Jurkat, Clone E6-1 (cell line): ENCODE results near the gene KLHL29. TPM values are rescaled to one million over a fixed set of nuclear protein-coding genes. Genes with fewer than 3 reads are reported as not detected.
"Not testable (repeated sequence)": the region's sequence is repeated elsewhere in the genome, so short reads cannot be mapped to it uniquely, and the experiment has no call there.

Experiments
- DNase-seq: peaks from one replicate; pipeline ENCODE4 v3.0.0-alpha.2; 2011; ENCODE audit warnings: low read depth, low spot score
- H3K4me3 ChIP-seq: 2 replicates; pipeline ENCODE4 v1.5.1; 2011; ENCODE audit warnings: mild to moderate bottlenecking, low read length, control low read depth, moderate library complexity
- polyA plus RNA-seq: library from polyadenylated mRNA; unstranded; fragments of >200 nt; gene quantifications from one replicate; pipeline ENCODE4 v1.2.1, GENCODE V29; 2012; ENCODE audit warnings: missing spikeins; ENCODE audit not compliant: insufficient read length, insufficient read depth

KLHL29 gene
- 3.5 TPM for polyA plus RNA-seq

DNA sequence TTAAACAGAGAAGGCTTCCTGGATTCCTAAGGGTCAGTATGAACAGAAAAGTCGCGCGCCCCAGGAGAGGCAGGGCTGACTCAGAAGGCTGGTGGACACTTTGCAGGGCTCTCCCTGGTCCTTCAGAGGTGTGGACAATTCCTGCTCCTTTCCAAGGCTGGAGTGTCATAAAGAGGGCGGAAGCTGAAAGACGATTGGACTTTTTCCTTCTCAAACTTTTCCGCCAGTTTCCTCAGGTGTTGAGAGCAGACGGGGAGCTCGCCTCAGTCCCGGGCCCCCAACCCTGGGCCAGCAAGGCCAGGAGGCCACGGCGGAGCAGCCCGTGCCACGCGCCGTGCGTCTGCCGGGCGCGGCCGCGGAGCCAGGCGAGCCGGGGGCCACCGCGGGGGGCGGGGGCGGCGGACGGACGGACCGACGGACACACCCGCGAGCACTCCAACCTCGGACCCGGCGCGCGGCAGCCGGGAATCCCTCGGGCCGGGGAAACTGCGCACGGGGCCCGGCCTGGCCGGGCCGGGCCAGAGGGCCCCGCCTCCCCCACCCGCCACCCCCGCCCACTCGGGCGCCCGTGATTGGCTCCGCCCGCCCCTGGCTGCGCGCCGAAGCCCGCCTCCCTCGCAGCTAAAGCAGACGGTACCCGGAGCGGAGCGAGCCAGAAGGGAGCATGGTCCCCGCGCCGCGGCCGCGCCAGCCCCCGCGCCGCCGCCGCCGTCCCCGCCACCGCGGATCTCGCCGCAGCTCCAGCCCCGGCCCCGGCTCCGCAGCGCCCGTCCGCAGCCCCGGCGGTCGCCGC lies at the start of gene KLHL29:
Gene KLHL29 (plus strand): TSS at position 629 of the 793 bp plus-strand sequence. CDS start 177,018 bp downstream, outside the sequence.
- DNase-seq: no peak
- H3K4me3 ChIP-seq: peak within 1 kb of the TSS; percentile 55

DNA sequence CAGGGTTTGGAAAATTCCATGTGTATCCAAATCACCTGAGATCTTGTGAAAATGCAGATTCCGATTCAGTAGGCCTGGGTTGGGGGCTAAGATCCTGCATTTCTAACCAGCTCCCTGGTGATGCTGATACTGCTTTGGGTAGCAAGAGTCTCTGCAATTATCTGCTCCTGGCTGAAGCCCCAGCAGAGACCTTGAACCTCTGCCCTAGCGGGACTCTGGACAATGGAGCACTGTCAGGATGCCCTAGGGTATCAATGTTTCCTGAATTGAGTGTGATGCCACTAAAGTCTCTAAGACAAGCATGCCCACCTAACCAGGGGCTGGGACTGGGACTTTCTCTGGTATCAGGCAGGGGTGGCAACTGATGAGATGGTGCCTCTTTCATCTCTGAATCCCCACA lies 49.4 kb upstream of the KLHL29 start:
- DNase-seq: no peak
- H3K4me3 ChIP-seq: no peak overlapping the region

DNA sequence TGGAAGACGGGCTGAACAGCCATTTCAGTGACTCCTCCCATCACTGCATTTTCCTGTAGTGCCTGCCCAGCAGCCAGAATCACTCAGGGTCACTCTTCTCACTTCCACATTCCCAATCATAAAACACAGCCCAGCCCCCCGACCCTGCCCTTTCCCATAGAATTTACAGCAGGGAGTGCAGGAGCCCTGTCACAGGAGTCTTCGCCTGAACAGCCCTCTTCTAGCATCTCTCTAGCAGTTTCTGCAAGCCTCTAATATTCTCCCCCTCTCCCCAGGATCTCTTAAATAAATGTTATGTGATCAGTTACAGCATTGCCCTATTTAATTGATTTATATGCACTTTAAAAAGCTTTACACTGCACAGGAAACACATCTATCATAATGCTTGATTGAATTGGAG lies 42.9 kb upstream of the KLHL29 start:
- no peak overlapping the region for H3K4me3 ChIP-seq
- no peak for DNase-seq

DNA sequence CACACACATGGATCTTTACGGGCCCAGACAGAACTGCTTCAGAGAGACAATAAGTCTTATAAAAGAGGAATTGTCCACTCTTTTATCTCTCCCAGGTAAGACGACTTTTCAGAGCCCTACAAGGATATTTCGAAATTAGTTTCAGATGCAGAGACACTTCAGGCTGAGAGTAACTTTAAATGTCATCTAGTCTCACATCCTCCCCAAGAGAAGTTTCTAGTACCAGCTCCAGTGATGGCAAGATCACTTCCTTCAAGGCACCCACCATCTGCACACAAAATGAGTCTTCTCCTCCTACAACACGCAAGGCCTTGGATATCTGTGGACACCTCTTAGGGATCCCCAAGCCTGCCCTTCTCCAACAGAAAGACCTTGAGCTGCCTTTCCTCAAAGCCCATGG lies 39.0 kb upstream of the KLHL29 start:
- no peak overlapping the region for H3K4me3 ChIP-seq
- DNase-seq: no peak

DNA sequence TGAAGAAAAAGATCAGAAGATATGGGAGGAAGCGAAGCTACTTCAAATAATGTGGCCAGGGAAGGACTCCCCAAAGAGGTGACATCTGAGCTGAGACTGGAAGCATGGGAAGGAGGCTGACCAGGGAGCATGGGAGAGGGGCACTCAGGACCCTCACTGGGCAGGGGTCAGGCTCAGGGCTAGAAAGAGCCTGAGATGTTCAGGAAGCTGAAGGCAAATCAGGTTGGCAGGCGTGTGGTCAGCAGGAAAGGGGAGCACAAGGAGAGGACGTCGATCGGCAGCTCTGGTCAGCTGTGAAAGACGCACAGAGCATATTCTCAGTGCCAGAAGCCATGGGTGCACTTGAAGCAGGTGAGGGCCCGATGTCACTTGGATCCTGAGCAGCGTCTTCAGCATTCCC lies 38.2 kb upstream of the KLHL29 start:
- no peak overlapping the region for H3K4me3 ChIP-seq
- no peak for DNase-seq

DNA sequence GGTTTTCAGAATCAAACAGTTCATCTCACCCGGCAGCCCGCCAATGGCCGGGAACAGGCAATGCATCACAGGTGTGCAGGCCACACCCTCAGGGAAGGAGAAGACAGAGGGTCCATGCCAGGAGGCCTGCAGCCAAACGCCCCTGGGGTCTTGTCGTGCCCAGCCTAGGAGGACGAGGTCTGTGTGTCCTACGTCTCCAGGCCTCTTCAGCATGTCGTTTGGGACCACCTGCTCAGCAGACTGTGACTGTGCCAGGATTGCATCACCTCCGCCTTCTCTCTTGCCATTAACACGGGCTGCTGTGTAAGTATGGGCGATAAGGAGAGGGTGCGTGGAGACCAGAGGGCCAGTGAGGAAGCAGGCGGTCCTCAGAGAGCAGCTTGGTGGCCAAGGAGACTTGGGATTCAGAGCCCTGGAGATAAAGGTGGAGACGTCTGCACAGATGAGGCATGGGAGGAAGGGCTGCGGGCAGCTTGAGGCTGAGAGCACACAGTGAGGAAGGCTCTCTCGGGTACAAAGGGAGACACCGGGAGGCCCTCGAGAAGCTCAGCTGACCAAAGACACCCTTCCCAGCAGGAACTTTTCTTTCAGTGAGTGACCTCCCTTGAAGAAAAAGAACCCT lies 37.4 kb upstream of the KLHL29 start:
- DNase-seq: no peak
- no peak overlapping the region for H3K4me3 ChIP-seq

DNA sequence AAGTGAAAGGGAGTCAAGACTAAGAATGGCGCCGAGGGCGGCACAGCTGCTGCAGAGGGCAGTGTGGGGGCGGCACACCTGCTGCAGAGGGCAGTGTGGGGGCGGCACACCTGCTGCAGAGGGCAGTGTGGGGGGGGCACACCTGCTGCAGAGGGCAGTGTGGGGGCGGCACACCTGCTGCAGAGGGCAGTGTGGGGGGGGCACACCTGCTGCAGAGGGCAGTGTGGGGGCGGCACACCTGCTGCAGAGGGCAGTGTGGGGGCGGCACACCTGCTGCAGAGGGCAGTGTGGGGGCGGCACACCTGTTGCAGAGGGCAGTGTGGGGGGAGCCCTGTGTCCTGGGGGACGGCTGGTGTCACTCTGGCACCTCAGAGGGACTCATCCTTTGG lies 36.9 kb upstream of the KLHL29 start:
- not testable (repeated sequence) for DNase-seq, H3K4me3 ChIP-seq

DNA sequence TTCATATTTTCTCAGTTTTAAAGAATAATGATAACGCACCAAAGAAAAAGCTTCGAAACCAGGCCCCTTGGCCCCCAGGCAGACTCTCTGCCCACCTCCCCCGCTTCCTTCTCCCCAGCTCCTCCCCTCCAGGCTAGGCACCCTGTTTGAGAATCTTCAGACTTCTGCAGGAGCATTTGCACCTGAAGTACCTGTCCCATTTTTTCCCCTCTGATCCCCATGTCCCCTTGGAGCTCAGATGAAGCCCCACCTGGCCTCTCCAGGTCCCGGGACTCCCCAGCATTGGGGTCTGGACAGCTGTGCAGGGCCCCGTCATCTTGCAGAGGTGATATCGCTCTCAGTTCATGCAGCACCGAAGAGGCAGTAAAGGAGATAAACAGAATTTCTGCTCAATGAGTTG lies 35.5 kb upstream of the KLHL29 start:
- no peak overlapping the region for H3K4me3 ChIP-seq
- DNase-seq: no peak

DNA sequence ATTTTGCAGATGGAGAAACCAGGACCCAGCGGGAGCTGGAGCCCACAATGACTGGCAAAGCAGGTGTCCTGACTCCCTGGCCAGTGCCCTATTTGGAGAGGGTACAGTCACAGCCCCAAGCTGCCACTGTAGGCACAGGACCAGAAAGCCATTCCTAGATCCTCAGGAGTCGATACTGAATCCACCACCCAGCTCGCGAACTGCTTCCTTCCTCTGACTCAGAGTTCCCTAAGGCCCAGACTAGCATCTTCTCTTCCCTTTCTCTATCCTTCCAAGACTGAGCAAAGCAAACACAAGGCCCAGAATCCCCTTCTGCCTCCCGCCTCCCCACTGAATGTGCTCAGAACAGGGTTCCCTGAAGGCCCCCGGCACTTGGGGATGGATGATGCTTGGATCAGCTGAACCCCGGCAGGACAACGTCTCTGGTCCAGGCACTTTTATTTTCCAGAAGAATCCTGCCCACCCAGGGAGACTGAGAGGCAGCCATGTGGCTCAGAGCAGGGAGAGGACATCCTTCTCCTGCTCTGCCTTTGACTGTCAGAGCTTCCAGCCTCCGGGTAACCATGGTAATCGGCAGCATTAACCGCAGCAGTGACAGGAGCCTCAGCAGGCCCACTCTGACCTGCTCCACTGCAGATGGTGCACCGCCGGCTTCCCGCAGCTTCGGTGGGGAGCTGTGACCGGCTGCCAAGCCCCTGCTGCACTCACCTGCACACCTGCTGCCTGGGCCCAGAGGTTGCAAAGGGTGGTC lies 34.8 kb upstream of the KLHL29 start:
- no peak overlapping the region for H3K4me3 ChIP-seq
- DNase-seq: peak; percentile 33

DNA sequence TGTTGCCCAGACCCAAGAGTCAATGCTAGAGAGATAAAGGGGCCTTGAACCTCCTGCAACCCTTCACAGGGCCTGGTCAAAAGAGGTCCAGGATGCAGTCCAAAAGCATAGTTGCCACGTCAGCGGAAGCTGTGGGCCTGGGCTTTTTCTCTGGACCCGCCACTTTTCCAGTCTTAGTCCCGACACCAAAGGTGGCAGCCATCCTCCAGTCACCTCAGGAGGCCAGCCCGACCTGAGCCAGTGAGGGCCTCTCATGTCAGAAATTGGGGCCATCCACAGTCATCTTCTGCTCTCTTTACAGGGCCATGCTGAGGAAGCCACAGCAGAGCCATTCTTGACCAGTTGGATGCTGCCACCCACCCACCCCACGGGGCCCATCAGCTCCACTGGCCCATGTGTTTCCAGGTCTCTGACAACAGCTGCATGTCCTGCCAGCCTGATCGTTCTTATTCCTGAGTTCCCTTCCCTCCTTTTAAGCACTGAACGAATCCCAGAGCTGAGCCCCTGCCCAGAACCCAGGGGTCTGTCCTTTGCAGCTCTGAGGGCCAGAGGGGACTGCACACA lies 34.1 kb upstream of the KLHL29 start:
- no peak for DNase-seq
- H3K4me3 ChIP-seq: peak overlapping the region; percentile 5; the same call in 1 of the 2 replicates

DNA sequence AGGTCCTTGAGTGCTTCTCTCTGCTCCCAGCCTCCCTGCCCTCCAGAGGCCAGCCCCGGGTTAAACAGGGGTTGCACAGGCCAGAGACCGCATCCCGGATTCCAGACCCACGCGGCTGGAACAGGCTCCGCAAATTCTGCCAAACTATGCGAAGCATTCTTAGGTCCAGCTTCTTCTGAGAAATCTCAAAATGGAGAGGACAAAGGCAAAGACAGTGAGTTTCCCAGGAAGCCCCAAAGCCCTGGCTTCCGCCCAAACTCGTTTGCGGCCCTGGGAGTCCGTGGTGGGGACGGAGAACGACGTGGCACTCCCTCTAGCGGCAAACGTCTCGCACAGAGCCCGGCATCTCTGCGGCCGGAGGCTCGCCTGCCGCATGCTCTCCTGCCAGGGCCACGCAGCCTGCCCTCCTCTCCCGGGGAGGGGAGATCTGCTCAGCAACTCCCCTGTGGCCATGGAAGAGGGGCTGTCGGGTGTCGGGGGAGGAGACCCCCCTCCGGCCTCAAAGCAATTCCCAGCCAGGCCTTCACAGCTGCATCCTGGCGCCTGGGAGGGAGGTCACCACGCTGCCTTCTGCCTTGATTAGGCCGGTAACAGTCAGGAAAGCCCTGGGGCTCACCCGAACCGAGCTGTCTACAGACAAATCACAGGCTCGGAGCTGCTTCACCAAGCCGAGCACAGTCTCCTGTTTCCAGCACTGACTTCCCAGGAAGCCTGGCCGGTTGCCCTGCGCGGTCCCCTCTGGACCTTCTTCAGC lies 33.4 kb upstream of the KLHL29 start:
- H3K4me3 ChIP-seq: peak overlapping the region; percentile 5; the same call in 1 of the 2 replicates
- peak; percentile 53 for DNase-seq

DNA sequence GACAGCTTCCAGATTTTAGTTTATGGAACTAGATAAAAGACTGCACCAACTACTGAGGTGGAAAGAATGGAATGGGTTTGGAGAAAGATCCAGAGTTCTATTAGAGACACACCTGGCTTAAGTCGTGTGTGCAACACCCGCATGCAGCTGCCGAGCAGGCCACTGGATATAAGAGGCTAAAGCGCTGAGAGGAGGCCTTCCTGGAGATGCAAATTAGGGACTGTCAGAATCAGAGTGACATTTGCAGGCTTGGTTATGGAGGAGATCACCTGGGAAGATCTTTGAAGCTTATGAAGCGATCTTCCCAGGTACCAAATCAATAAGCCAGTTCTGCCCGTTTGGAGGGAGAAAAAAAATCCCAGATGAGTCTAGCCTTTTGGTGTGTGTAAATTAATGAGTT lies 30.4 kb upstream of the KLHL29 start:
- no peak overlapping the region for H3K4me3 ChIP-seq
- no peak for DNase-seq

DNA sequence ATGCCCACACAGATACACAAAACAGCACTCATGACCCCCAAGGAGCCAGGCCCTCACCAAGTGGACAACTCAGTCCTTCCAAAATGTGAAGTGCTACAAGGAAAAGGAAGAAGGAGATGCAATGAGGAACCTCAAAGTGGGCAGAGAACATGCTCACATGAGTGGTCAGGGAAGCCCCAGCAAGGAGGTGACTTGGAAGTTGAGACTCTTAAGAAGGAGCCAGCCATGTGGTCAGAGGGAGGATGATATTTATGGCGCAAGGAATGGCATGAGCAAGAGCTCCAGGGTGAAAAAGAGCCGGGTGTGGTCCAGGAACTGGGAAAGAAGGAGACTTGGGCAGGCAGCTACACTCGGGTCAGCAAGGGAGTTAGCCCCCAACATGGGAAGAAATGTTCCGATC lies 30.0 kb upstream of the KLHL29 start:
- no peak for DNase-seq
- no peak overlapping the region for H3K4me3 ChIP-seq

DNA sequence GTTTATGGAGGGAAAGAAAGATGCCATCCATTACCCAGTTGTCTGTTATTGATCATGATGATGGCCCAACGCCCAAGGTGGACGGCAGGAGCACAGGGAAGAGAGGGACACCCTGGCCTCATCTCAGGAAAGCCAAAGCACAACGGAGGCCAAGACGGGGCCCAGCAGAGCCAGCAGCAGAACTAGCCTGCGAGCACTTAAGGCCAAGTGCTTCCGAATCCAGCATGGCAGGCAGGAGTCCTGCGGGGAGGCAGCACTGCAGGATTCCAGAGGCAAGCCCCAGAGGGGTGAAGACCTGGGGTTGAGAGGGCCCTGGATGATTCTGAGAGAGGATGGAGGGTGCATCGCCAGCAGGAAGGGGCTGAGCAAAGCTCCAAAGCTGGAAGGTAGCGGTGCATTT lies 28.3 kb upstream of the KLHL29 start:
- no peak overlapping the region for H3K4me3 ChIP-seq

DNA sequence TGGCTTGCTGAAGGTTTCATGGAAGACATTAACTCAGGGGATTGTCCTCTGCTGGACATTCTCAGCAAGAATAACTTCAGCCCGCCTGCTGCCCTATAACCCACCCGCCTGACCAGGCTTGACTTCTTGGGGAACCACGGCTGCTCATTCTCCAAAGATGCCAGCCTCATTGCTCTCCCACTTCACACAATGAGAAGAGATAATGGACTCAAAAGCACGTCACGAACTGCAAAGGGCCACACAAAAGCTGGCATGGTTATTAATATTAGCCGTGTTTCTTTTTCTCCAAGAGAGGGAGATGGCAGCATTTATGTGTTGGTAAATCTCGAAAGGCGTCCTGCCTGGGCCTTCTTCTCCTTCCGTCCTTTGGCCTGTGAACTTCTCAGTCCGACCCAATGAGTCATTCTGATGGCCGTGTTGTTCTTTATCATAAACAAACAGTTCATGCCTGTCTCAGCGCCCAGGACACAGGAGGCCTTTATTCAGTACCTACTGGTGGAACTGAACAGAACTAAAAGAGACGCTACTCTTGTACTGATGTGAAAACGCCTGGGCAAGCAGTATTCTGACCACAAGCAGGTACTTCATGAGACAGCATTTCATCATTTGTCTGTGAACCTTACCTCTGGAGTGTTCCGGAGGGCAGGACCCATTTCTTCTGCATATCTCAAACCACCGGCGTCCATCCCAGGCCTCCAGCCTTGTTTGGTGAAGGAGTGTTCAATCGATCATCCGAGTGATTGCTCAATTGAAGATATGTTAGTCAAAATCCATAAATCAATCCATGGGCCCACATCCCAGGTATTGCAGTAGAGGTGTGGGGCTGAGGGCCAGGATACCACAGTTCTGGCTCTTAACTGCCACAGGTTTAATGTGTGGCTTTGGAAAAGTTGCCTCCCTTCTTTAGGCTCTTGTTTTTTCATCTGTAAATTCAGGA lies 25.1 kb upstream of the KLHL29 start:
- DNase-seq: no peak
- H3K4me3 ChIP-seq: no peak overlapping the region

More for the DNA sequence above, 28.3 kb upstream of the KLHL29 start:
- DNase-seq: no peak

DNA sequence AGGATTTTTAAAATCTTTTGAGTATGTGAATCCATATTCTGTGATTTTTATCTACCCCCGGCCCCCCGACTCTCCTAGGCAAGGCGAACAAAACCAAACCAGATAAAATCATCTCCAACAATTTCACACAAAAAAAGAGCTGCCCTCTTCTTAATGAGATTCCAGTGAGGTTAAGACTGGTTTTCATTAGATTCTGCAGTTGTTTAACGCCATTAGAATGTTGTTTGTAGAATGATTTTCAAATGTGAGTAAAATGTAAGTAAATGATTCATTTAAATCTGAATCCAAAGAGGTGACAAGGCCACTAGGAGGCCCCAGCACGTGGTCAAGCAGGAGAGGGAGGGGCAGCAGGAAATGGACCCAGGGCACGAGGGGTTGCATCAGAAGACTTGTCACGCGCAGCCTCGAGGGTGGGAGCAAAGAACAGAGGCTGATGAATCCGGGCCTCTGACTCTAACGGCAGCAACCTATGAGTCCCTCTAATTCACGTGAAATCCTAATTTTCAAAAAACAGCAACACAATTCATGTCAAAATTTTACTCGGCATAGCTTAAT lies 24.3 kb upstream of the KLHL29 start:
- DNase-seq: no peak
- H3K4me3 ChIP-seq: no peak overlapping the region

DNA sequence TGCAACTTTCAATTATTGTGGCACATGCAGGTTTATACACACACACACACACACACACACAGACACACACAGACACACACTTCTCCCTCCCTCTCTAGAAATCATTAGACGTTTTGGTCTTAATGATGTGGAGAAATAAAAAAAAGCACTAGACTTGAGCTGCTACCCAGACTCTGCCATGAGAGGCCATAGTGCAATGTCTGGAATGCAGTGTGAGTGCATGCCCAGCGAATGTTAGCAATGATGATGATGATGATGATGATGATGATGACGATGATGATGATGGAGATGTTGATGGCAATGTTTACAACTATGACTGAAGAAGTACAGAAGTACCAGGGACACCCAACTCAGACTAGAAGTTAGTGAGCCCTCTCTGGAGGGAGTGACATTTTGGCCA lies 23.8 kb upstream of the KLHL29 start:
- H3K4me3 ChIP-seq: no peak overlapping the region
- DNase-seq: no peak

DNA sequence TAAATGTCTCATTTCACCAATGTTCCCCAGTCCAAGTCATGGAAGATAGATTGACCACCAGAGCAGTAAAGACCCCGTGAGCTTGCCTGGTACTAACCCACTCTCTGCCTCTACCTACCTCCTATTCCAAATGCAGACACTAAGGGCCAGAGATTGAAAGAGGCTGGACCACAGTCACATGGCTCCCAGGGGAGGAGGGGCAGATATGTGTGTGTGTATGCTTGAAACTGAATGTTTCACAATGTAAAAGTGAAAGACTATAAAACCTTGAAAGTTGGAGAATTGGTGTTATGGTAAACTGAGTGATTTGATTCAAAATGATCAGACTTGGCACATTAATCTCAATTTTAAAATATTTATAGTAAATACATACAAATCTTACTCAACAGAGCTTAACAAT lies 21.7 kb upstream of the KLHL29 start:
- DNase-seq: no peak

More for the DNA sequence above, 21.7 kb upstream of the KLHL29 start:
- H3K4me3 ChIP-seq: no peak overlapping the region
